ENCODE measurements around the gene JARID2.

JARID2 gene

DNA sequence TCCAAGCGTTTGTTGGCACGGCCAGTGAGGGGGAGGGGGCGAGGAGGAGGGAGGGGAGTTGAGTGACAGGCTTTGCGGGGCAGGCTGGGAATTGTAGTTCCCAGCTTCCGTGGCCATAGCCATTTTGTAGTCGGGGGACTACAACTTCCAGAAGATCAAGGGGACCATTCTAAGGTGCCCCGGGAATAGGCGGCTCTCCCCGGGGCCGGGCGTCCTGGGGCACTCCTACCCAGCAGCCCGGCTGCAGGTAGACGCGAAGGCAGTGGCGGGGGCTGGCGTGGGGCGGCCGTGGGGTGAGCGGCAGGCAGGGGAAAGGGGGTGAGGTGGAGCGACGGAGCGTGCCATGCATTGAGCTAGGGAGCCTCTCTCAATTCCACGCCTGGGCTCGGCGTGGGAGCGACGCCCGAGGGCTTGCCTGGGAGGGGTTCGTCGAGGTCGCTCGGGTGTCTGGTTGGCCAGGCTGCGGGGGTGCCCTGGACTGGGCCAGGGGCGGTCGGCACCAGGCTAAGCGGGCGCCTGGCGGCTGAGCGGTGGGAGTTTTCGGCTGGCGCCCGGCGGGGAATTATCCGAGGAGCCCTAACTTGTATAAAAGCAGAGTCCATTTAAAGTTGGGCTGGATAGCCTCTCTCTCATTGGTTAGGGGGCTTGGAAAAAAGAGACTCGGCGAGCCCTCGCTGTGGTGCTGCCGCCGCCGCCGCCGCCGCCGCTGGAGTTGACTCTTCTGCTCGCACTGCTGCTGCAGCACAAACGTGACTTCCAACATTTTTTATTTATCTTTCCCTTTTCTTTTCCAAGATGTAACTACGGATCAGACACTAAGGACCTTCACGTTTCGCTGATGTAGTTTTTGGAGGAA is at the start of gene JARID2:
Gene JARID2, plus strand, starts transcription at position 709 of the 856 bp plus-strand sequence. CDS start 471 bp downstream, outside the sequence.
- DNase-seq, result peak; percentile 89

DNA sequence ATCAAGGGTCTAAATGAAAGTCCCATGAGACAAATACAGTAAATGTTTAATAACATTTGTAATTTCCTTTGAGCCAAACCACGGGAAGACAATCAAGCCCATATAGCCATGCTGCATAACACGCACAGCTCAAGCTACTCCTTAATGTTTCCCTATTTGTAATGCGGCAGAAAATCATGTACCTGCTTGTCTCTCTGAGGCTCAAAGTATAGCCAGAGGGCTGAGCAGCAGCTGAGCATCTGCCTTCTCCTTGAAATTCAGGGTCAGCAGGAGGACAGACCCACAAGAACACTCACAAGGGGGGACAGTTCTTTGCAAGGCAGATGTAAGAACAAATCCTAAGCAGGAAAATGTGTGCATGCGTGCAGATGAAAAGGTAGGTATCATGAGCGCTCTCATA is 45.8 kb upstream of the JARID2 start:
- DNase-seq, result no peak

DNA sequence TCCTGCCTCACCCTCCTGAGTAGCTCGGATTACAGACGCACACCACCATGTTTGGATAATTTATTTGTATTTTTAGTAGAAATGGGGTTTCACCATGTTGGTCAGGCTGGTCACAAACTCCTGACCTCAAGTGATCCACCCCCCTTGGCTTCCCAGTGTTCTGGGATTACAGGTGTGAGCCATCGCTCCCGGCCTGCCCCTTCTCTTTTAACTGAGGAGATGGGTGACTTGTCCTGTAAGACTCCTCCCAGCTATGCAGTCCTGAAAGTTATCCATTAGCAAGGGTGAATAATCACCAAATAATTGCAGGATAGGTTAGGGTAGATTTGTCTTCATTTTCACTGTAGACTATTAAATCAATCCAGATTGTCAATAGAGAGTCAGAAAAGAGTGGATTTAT is 40.5 kb upstream of the JARID2 start:
- DNase-seq, result no peak

DNA sequence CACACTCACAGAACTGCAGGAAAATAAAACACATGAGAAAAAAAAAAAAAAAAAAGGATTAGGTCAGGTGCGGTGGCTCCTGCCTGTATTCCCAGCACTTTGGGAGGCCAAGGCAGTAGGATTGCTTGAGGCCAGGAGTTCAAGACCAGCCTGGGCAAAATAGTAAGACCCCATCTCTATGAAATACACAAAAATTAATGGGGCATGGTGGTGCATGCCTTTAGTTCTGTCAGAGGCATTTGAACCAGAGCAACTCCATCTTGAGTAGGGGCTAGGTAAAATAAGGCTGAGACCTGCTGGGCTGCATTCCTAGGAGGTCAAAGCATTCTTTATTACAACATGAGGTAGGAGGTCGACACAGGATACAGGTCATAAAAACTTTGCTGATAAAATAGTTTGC is 39.0 kb upstream of the JARID2 start:
- DNase-seq, result no peak

DNA sequence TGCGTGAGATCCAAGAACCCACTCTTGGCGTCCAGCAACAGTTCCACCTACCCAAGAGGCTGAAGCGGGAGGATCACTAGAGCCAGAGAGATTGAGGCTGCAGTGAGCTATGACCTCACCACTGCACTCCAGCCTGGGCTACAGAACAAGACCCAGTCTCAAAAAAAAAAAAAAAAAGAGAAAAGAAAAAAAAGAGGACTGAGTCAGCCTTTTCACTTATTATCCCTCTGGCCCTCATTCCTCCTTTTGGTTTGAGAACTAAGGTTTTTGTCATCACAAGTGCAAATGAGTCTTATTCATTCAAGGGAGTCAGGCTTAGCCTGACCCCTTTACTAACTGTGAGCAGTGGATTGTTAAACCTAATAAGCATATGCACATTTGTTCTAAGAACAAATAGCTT is 37.9 kb upstream of the JARID2 start:
- no peak for DNase-seq

DNA sequence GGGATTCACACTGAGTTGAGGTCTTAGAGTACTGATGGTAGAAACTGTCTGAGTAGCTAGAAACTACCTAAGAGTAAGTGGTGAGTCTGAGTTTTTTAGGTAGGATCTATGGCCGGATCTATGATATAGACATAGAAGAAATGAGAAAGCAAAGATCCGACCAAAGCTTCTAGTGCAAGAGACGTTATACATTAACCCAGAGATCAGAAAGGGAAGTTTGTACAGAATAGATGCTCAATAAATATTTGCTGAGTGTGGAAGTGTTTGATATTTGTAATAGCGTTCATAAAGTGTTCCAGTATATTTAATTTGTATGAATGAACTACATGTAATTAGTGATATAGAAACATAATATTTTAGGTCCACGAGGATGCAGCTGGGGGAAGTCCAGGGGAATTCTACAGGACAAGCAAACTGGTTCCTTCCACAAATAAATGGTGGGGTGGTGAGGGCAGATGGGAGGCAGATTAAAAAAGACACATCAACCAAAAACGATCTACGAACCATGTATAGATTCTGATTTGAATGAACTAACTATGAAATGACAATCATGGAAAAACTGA is 31.9 kb upstream of the JARID2 start:
- DNase-seq, result no peak

DNA sequence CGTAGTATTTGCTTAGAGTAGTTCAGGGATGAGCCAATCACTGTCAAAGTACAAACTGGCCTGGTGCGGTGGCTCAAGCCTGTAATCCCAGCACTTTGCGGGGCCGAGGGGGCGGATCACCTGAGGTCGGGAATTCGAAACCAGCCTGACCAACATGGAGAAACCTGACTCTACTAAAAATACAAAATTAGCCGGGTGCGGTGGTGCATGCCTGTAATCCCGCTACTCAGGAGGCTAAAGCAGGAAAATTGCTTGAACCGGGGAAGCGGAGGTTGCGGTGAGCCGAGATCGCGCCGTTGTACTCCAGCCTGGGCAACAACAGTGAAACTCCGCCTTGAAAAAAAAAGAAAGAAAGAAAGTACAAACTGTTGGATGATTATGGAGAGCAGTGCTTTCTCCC is 27.5 kb upstream of the JARID2 start:
- DNase-seq, result no peak

DNA sequence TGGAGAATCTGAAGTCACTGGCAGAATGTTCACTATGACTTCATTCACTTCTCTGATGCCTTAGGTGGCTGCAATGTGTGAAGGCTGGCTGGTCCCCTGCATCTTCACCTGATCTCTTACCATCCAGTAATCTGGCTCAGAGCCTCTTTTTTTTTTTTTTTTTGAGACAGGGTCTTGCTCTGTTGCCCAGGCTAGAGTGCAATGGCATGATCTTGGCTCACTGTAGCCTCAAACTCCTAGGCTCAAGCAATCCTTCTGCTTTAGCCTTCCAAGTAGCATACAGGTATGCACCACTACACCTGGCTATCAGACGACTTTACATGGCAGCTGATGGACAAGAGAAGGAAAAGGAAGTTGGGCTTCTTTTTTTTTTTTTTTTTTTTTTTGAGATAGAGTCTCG is 25.8 kb upstream of the JARID2 start:
- DNase-seq, result no peak

DNA sequence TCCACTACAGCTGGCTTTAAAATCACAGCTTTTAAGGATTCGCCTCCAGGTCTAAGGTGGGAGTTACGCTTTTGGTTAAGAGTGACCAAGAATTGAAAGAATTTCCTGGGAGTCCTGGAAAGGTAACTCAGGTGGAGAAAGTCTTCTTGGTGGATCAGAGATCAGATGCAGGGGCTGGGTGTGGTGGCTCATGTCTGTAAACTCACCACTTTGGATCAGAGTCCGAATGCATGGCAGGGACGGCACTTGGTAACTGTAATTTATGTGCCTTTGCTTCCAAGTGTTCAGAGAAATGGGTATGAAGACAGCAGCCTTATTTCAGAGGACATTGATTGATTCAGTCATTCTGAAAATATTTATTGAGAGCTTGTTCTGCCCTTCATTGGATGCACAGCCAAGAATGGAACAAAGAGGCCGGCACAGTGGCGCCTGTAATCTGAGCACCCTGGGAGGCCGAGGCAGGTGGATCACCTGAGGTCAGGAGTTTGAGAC is 18.0 kb upstream of the JARID2 start:
- no peak for DNase-seq

DNA sequence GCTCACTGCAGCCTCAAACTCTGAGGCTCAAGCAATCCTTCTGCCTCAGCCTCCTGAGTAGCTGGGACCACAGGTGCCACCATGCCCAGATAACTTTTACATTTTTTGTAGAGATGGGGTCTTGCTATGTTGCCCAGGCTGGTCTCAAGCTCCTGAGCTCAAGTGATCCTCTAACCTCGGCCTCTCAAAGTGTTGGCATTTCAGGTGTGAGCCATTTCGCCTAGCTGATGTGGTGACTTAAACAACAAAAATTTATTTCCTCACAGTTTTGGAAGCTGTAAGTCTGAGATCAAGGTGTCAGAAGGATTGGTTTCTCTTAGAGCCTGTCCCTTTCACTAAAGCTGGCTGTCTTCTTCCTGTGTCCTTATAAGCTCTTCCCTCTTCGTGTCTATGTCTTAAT is 15.0 kb upstream of the JARID2 start:
- DNase-seq, result no peak

DNA sequence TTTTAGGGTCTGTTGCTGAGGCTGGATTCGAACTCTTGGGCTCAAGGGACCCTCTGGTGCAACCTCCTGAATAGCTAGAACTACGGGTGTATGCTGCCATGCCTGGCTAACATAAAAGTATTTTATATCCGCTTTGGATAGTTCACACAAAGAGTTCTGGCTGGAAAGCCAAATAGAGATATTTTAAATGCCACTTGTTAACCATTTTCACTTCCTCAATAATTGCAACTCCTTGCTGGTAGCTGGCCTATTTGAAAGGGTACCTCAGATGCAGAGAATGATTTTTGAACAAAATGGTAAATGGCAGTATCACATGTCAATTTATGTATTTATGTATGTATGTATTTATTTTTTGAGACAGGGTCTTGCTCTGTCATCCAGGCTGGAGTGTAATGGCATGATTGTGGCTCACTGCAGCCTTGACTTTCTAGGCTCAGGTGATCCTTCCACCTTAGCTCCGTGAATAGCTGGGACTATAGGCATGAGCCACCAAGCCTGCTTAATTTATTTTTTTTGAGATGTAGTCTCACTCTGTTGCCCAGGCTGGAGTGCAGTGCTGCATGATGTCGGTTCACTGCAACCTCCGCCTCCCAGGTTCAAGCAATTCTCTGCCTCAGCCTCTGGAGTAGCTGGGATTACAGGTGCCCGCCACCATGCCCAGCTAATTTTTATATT is 12.9 kb upstream of the JARID2 start:
- no peak for DNase-seq

DNA sequence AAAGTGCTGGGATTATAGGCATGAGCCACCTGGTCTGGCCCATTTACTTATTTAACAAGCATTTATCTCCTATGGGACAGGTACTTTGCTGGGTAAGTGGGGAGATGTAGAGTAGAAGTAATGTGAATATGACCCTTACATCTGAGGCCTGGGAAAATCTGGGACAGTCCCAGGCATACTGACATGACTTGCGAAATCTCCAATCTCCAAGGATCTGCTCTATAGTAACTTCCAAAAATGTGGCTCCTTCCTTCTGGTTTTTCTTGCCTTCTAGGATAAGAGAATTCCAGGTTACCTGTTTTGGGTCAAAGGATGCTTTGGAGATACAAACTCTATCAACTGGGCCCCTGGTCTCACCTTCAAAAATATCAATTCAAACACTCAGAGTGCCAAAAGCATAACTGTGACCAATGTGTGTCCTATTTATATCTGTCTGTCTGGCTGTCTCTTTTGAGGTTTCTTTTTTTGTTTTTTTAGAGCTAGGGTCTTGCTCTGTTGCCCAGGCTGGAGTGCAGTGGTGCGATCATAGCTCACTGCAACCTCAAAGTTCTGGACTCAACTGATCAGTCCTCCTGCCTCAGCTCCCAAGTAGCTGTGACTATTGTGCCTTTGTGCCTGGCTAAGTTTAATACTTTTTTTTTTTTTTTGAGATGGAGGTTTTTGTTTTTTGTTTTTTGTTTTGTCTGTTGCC is 11.7 kb upstream of the JARID2 start:
- no peak for DNase-seq

DNA sequence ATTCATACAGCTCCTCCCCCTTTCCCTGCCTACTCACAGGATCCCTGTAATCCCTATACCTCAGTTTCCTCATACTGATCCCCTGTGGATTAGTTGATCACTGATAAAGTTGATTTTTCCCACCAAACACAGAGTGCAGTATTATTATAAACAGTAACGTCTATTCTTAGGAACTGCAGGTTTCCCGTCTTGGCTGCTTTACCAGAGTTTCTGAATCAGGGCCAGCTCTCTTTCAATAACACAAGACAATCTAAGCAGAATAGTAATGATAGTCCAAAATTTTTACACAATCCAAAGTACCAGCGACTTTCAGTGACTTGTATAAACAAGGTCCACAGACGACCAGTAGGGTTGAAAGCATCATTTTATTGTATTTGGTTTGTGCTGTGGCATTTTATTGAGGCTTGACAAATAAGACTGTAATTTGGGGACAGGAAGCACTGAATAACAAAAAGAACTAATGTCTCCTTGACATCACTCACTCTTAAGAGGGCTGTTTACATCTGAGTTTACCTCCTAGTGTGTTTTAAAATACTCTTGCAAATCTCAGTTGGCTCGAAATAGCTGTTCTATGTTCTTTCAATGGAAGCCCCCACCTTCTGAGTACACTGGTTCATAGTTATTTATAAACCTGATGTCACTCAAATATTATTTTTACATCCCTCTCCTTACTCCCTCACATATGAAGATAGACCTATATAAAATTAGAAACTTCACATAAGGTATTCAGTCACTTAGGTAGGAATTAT is 6.1 kb upstream of the JARID2 start:
- DNase-seq, result no peak

DNA sequence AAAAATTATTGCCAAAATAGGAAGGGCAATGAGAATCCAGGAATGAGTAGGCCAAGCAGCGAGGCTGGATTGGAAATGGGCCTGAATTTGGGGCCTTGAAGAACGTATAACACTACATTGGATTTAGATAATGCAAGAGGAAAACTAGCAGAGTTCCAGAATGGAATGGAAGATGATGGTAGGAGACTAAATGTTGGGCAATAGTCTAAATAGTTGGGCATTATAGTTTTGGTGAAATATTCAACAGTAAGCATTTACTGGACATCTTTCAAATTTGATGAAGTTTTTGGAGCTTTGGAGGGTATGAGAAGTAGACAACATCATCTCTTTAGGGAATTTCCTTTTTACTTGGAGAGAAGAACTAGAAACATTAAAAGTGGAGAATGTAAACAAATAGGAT is 3.4 kb upstream of the JARID2 start:
- DNase-seq, result no peak

DNA sequence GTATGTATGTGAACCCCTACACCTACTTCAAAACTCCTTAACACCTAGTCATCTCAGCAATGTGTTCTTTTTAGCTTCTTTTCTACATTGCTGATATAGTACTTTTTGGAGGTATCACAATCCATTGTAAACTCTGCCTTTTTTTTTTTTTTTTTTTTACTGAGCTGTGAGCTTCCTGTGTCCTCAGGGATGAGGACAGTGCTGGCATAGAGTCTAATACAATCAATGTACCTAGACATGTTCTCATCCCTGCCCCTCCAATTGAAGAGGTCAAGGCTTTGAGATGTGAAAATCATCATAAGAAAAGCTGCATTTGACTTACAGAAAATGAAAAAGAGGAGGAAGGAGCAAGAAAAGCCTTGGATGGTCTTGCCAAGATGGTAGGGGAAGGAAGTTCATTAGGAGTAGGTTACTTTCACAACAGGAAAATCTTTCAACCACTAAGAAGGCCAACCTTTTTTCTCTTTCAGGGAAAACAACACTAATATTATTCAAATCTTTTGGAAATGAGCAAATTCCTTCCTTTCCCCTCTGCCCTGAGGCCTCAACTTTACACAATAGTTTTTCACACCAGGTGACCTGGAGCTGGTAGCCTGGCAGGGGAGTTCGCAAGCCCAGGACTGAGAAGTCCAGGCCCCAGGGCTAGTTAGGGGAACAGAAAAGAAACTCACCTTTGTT is 2.8 kb upstream of the JARID2 start:
- no peak for DNase-seq

DNA sequence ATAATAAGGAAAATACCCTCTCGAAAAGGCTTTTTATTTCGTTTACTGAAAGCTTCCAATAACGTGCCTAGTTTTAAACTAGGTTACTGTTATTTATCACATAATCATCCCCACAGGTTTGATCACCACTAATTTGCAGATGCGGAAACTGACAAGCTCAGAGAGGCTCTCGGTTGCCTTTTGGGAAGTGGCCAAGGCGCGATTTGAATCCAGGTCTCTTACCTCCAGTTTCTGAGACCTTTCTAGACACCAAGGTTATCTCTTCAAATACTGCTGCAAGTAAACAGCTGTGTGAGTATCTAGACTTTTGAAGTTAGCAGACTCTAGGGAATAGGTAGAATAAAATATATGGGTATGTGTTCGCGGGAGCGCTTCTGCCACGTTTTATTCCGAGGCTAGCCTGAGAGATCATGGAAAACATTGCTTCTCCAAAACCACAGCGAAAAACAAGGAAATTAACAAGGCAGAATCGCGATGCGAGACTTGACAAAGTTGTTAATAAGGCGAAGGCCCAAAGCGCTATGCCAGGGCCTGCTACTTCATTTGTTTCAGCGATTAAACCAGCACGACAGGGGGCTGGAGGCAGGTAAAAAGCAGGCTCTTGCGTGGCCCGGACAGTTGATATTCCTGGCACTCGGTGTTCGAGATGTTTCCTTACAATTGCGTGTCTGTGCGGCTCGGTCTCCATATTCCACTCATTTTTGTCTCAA is 1.8 kb upstream of the JARID2 start:
- no peak for DNase-seq

DNA sequence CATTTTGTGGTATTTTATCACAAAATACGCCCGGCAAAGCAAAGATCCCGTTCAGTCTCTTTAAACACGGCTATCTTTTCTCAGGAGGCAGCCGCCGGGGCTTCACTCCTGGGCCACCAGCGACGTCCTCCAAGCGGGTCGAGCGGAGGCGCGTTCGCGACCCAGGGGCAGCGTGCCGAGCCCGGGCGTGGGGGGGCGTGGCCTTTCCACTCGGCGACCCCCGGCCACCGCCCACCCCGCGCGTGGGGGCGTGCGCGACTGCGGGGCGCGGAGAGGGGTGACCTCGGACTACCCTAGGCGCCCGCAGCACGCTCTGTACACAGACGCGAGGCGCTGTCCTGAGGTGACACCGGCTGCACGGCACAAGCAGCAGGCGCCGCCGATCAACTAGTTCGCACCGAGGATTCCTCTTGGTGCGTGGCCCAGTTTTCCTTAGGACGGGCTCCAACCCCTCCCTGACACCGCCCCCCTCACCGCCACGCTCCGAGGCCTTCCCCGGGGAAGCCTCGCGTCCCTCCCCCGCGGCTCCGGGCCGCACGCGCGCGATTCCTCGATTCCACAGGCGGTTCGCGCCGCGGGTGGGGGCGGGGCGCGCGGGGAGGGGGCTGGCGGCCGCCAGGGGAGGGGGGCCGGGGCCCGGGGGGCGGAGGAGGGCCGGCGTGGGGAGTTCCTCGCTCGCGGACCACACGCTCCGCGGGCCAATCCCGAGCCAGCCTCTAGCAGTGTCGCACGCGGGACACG is 1.1 kb upstream of the JARID2 start:
- DNase-seq, result no peak

DNA sequence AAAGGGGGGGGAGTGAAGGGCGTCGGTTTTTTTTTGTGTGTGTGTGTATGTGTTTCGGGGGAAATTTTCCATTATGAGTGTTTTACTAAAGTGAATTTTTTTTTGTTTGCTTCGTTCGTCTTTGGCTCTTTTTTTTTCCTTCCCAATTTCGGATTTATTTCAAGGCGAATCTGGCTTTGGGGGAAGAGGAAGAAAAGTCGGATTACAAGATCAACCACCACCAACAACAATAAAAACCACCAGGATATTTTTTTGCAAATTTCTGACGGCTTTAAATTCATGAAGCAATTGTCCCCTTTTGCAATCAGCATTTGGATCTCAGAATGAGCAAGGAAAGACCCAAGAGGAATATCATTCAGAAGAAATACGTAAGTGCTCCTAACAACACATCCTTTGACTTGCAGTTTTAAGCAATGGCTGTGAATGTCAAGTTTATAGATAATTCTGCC is 372 bp downstream of the JARID2 start:
- no peak for DNase-seq

DNA sequence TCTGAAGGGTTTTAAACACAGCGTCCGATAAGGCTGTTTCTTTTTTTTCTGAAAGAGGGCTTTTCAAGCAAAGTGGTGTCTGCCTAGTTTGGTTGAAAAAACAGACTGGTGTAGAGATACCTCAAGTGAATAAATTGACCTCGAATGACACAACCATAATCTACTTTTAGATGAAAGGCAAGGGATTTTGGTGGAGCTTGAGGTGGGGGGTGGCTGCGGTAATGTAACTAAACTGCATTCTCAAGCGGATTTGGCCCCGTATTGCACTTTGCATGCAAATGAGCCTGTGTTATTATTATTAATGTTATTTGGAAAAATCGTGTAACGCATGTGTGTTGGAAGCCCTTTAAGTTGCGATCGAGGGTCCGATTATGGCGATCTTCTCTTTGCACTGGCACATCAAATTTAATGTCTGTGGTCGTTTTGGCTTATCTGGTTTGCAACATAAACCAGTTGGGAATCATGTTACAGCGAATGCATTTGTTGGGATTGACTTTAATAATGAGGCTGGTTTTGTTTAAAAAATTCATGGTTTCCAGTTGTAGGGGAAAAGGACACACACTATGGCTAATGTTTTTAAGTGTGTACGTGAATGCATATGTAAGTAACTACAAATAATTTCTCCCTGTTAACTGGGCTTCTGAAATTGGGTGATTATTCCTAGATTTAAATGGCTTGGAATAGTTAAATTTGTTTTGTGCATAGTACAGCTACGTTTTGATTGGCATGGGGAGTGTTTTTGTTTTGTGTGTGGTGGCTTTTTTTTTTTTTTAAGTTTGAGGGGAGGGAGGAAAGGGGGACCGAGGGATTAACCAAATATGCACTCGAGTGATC is 1.0 kb downstream of the JARID2 start:
- DNase-seq, result no peak

All from NCI-H187 treated with DMSO at 0.1 percent for 48 hours (cell line).